ENCODE results near the gene KCND3. TPM values are rescaled to one million over a fixed set of nuclear protein-coding genes. Genes with fewer than 3 reads are reported as not detected.

The KCND3 gene
- total and polyA plus RNA-seq, 12 donors: 3.5 to 24.7 (median 15.2) TPM

GRCh38 chr1:111791776-111792175 lies 197.7 kb downstream of the KCND3 start:
- Histone ChIP-seq H3K27ac (no peak overlapping the region), H3K4me1 (peaks cover 0 to 16% (median 0%) of the 10 kb centered on the region in 9 donors), H3K36me3 (no peaks in the 10 kb centered on the region), H3K27me3 (no peaks in the 10 kb centered on the region), H3K9me3 (no peaks in the 10 kb centered on the region), H3K4me3 (no peak overlapping the region)
- DNase-seq: no peak
- TF ChIP-seq CTCF (IDR thresholded peaks at IDR 0.05): no peak
- 81 to 87% methylated on average over 6 of the region's 6 CpGs for WGBS, 2 donors
- intact Hi-C loops (cut with DNase I): loop anchor here in 6 of 10 donors (2.0 to 10.0 kb wide), 5 partner anchors 113 to 545 kb away; no protein-coding TSS in a partner anchor
- no peak for ATAC-seq

DNA sequence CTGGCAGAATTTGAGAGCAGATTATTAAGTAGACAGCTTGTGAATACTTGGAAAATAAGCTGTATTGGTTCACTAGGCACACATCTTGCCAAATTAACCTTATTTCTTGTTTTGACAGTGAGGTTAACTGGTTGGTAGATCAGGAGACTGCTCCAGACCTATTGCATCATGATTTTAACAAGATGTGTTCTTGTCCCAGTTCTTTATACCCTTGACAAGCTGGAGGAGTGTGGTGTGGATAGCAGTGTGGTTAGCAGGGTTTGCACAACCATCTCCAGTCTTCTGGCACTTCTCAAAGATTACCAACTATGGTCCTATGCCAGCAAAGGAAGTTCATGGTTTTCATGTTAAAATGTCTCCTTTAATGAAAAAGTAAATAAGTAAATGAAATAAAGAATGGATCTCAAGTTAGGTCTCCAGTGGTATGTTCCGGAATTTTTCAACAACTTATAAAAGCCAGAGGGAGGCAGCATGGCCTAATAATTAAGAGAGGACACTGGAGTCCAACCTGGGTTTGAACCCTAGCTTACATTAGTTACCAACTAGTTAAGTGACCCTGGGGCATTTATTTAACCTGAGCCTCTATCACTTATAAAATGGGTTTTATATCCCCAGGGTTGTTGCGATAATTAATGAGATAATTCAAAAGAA lies 199.7 kb downstream of the KCND3 start:
- peak in 4 of 8 donors; percentile 39 to 49 (median 43) for ATAC-seq
- DNase-seq: no peak
- H3K4me1 ChIP-seq: peaks cover 0 to 16% (median 0%) of the 10 kb centered on the region in 9 donors
- no peaks in the 10 kb centered on the region for H3K27me3 ChIP-seq
- peak in 4 of 9 donors; percentile 30 to 40 (median 34) for TF ChIP-seq CTCF (IDR thresholded peaks at IDR 0.05)
- WGBS, 2 donors: 88 to 93% methylated on average over 2 of the region's 2 CpGs
- no peak overlapping the region for H3K27ac ChIP-seq
- no peak overlapping the region for H3K4me3 ChIP-seq
- intact Hi-C loops (cut with DNase I): loop anchor here in 6 of 10 donors (2.0 to 10.0 kb wide), 5 partner anchors 115 to 547 kb away; no protein-coding TSS in a partner anchor
- H3K9me3 ChIP-seq: no peaks in the 10 kb centered on the region
- peaks cover 0 to 3% (median 0%) of the 10 kb centered on the region in 9 donors for H3K36me3 ChIP-seq

DNA sequence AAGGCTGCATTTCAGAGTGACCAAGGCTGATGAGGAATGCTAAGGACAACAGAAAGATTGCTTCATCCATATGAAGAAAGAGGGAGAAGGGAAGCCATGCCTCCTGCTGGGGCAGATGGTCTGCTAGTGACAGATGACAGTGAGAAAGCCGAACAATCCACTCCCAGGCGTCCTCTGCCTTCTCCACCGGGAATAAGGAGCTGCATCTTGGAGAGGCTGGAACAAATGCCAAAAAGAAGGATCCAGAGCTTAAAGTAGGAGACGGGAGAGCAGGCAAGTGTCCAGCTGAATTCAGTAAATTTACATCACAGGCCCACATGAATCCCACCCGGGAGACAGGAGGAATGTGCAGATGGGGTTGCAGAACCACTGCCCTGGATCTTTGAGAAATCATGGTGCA lies 200.3 kb downstream of the KCND3 start:
- WGBS, 2 donors: 55 to 66% methylated on average over 5 of the region's 5 CpGs
- DNase-seq (no peak), ATAC-seq (peak in 2 of 8 donors; percentile 35 to 36)
- Histone ChIP-seq H3K4me1 (peaks cover 0 to 16% (median 0%) of the 10 kb centered on the region in 9 donors), H3K4me3 (no peak overlapping the region), H3K36me3 (peaks cover 0 to 3% (median 0%) of the 10 kb centered on the region in 9 donors), H3K9me3 (no peaks in the 10 kb centered on the region), H3K27ac (peak overlapping the region in 1 of 10 donors; percentile 53), H3K27me3 (no peaks in the 10 kb centered on the region)
- intact Hi-C loops (cut with DNase I): loop anchor here in 1 of 10 donors (10.0 kb wide), 1 partner anchor 546 kb away; no protein-coding TSS in a partner anchor
- no peak for TF ChIP-seq CTCF (IDR thresholded peaks at IDR 0.05)

GRCh38 chr1:111786669-111787207 lies 202.7 kb downstream of the KCND3 start:
- ATAC-seq: no peak
- DNase-seq: no peak
- Histone ChIP-seq H3K4me3 (no peak overlapping the region), H3K36me3 (peaks cover 0 to 3% (median 0%) of the 10 kb centered on the region in 9 donors), H3K27me3 (no peaks in the 10 kb centered on the region), H3K9me3 (no peaks in the 10 kb centered on the region), H3K27ac (no peak overlapping the region), H3K4me1 (peaks cover 0 to 8% (median 0%) of the 10 kb centered on the region in 9 donors)
- no peak for TF ChIP-seq CTCF (IDR thresholded peaks at IDR 0.05)
- 77 to 80% methylated on average over 9 of the region's 9 CpGs for whole genome bisulfite sequencing, 2 donors
- intact Hi-C loops (cut with DNase I): loop anchor here in 1 of 10 donors (10.0 kb wide), 1 partner anchor 548 kb away; no protein-coding TSS in a partner anchor

Measured in heart right ventricle (tissue), 16 donors.